ENCODE measurements around the gene REXO5. TPM values are rescaled to one million over a fixed set of nuclear protein-coding genes. Genes with fewer than 3 reads are reported as not detected.

The REXO5 gene
- total and polyA plus RNA-seq, 9 of the 15 experiments (the other 6 are each of a cell fraction or from before 2014, with no cell fraction given): 10.5 to 45.1 (median 25.4) TPM

DNA sequence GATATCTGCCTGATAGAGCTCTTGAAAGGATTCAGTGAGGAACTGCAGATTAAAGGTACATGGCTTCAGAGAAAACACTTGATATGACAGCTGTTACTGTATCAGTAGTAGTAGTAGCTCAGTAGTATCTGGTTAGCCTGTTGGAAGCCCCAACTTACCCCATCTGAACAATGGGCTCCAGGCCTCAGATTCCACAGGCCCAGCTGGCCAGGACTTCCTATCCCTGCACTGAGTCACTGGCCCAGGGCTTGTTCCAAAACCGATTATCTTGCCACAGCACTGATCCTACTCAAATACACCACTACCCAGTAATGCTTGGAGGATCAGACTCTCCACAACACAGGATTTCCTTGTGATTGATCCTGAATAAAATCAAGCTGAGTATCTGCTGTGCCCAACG, 61.3 kb downstream of the REXO5 start:
- Histone ChIP-seq H2AFZ (ENCODE audit: low read depth, low read length) (no peak overlapping the region), H3K4me2 (ENCODE audit: insufficient read depth, low read length) (no peak overlapping the region), H3K9me3 (replicated peaks; ENCODE audit: control insufficient read depth, insufficient read depth, low read depth, low read length) (no peaks in the 10 kb centered on the region), H3K27ac (ENCODE audit: extremely low read depth, low read depth, low read length) (no peak overlapping the region), H3K36me3 (ENCODE audit: control insufficient read depth, insufficient read depth, low read length) (no peaks in the 10 kb centered on the region), H4K20me1 (replicated peaks; ENCODE audit: control insufficient read depth, insufficient read depth, low read length) (peaks cover 13% of the 10 kb centered on the region; the same call in 1 of the 2 replicates), H3K9me1 (ENCODE audit: control insufficient read depth, insufficient read depth, low read length) (peaks cover 4% of the 10 kb centered on the region), H3K79me2 (ENCODE audit: control insufficient read depth, insufficient read depth, low read length) (peaks cover 8% of the 10 kb centered on the region; the same call in 1 of the 3 replicates), H3K4me3 (no peak overlapping the region), H3K4me1 (replicated peaks in 1 of 2; ENCODE audit: control insufficient read depth in 2 of 2, insufficient read depth in 2 of 2, low read length in 2 of 2) (peaks cover 14 to 34% of the 10 kb centered on the region in 2 experiments), H3K27me3 (ENCODE audit: control insufficient read depth in 2 of 2, insufficient read depth in 2 of 2, low read length in 2 of 2) (no peaks in the 10 kb centered on the region), H3K9ac (ENCODE audit: insufficient read depth in 1 of 2, low read depth in 2 of 2, low read length in 2 of 2) (peak overlapping the region in 1 of 2 experiments; percentile 14; a peak in 1 of 4 replicates)
- ATAC-seq: no peak
- BruUV-seq (replicated peaks): no TSS peak
- ChIA-PET POLR2A (interaction anchor here (0.8 to 1.1 kb wide), 2 partner anchors 14 to 23 kb away, joined by 3 to 4 read pairs; no protein-coding TSS in a partner anchor), CTCF (ENCODE audit: low intra/inter-chr PET ratio) (no interaction called here)
- 7% methylated on average over 2 of the region's 2 CpGs for WGBS (ENCODE audit: insufficient coverage, low coverage, missing lambda C conversion rate)
- intact Hi-C loops (cut with micrococcal nuclease): no loop called here
- DNase-seq (ENCODE audit: extremely low read depth in 1 of 4, low spot score in 3 of 4): no peak
- TF ChIP-seq BCOR (IDR thresholded peaks at IDR 0.05) (peak; percentile 50; the same call in 1 of the 2 replicates), KDM1A (IDR thresholded peaks at IDR 0.05) (0 out of 4 replicates have a peak, but pooled peaks of 1 of the 2 experiments have one; percentile 45), RBM25 (IDR thresholded peaks at IDR 0.05; ENCODE audit: low read depth, low read length, severe bottlenecking) (peak; percentile 88), GABPA (tag; conservative IDR thresholded peaks at IDR 0.05; ENCODE audit: low read depth) (no peak), FOSL1 (tag; conservative IDR thresholded peaks at IDR 0.05) (0 out of 2 replicates have a peak, but pooled peaks have one; percentile 22), WHSC1 (IDR thresholded peaks at IDR 0.05; ENCODE audit: low read length) (no peak)
- TF ChIP-seq, protein P1, sequence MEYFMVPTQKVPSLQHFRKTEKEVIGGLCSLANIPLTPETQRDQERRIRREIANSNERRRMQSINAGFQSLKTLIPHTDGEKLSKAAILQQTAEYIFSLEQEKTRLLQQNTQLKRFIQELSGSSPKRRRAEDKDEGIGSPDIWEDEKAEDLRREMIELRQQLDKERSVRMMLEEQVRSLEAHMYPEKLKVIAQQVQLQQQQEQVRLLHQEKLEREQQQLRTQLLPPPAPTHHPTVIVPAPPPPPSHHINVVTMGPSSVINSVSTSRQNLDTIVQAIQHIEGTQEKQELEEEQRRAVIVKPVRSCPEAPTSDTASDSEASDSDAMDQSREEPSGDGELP (CRISPR knock-in tag; IDR thresholded peaks at IDR 0.05; ENCODE audit: borderline replicate concordance): peak; percentile 33; the same call in 1 of the 2 replicates
- FAIRE-seq: no peak
- in situ Hi-C loops (cut with MboI): no loop called here
